HepG2 (cell line): ENCODE data around the gene CES3. TPM values are rescaled to one million over a fixed set of nuclear protein-coding genes. Genes with fewer than 3 reads are reported as not detected.

Experiments
- BHLHE40 ChIP-seq: IDR thresholded peaks from 2 replicates; pipeline ENCODE4 v1.6.1; 2011; ENCODE audit warnings: low read length, improper control_type of control experiment
- HHEX ChIP-seq: IDR thresholded peaks from 2 replicates; pipeline ENCODE4 v1.6.1; 2016; ENCODE audit warnings: control low read depth
- ONECUT2 ChIP-seq: sonication (generic); formaldehyde crosslinking; IDR thresholded peaks from 2 replicates; pipeline ENCODE4 v1.4.0; 2020; ENCODE audit warnings: missing genetic modification reagents
- PAWR ChIP-seq: sonication (generic); formaldehyde crosslinking; IDR thresholded peaks from 2 replicates; pipeline ENCODE4 v1.4.0; 2020; ENCODE audit warnings: missing genetic modification reagents, mild to moderate bottlenecking, borderline replicate concordance
- RFX5 ChIP-seq: IDR thresholded peaks from 2 replicates; pipeline ENCODE4 v1.6.1; 2011; ENCODE audit warnings: low read depth, low read length, improper control_type of control experiment
- RXRB ChIP-seq: IDR thresholded peaks from 2 replicates; pipeline ENCODE4 v1.6.1; 2016; ENCODE audit warnings: borderline replicate concordance, missing genetic modification reagents, missing compliant biosample characterization
- ZBTB40 ChIP-seq, 2 experiments: fragments of 450-650 bp in 1 of 2; sonication (generic) in 1 of 2; formaldehyde crosslinking in 1 of 2; IDR thresholded peaks; 2 replicates each; pipeline versions ENCODE4 v1.6.1 to v1.8.0; 2016 to 2022; ENCODE audit warnings: antibody characterized with exemption in 1 of 2, mild to moderate bottlenecking in 1 of 2, missing genetic modification reagents in 1 of 2
- ZNF256 ChIP-seq: sonication (generic); formaldehyde crosslinking; conservative IDR thresholded peaks from 2 replicates; pipeline ENCODE4 v1.4.0; 2020; ENCODE audit warnings: missing genetic modification reagents
- ZNF770 ChIP-seq: sonication (generic); formaldehyde crosslinking; IDR thresholded peaks from 2 replicates; pipeline ENCODE4 v1.5.0; 2020; ENCODE audit warnings: mild to moderate bottlenecking, missing genetic modification reagents
- polyA plus RNA-seq, 8 experiments: library from polyadenylated mRNA; depleted of rRNA in 3 of 8; stranded (reverse) in 7 of 8; unstranded in 1 of 8; fragments of >200 nt; fragmentation: Illumina TruSeq in 4 of 8; extraction: Trizol in 4 of 8; gene quantifications; 2 replicates each; pipeline versions ENCODE4 v1.2.1 to v1.2.3, GENCODE V29; 2011 to 2016; ENCODE audit warnings: low read depth in 4 of 8, missing spikeins in 1 of 8, mixed read lengths in 1 of 8; ENCODE audit not compliant: insufficient read depth in 1 of 8
- total RNA-seq, 5 experiments: library from RNA; depleted of rRNA; stranded (reverse); fragments of >200 nt; fragmentation: Illumina TruSeq; extraction: Trizol; gene quantifications; 2 replicates each; pipeline ENCODE4 v1.2.3, GENCODE V29; 2016; ENCODE audit warnings: low read depth in 1 of 5
- TF ChIP-seq, protein P1 (sequence below): IDR thresholded peaks from 2 replicates; pipeline ENCODE4 v1.4.0; 2020; ENCODE audit warnings: mild to moderate bottlenecking, missing genetic modification reagents
- TF ChIP-seq, protein P2 (sequence below), 2 experiments: sonication (generic) in 1 of 2; formaldehyde crosslinking in 1 of 2; IDR thresholded peaks; 2 replicates each; pipeline versions ENCODE4 v1.4.0 to v1.6.1; 2018 to 2020; ENCODE audit warnings: missing genetic modification reagents in 2 of 2, borderline replicate concordance in 1 of 2, low read depth in 1 of 2, mild to moderate bottlenecking in 1 of 2, missing biosample characterization in 1 of 2

The CES3 gene
- total and polyA plus RNA-seq, 2 of the 13 experiments (the other 11 are each of a cell fraction or from before 2014, with no cell fraction given) = 6.6 to 17.4 TPM

DNA sequence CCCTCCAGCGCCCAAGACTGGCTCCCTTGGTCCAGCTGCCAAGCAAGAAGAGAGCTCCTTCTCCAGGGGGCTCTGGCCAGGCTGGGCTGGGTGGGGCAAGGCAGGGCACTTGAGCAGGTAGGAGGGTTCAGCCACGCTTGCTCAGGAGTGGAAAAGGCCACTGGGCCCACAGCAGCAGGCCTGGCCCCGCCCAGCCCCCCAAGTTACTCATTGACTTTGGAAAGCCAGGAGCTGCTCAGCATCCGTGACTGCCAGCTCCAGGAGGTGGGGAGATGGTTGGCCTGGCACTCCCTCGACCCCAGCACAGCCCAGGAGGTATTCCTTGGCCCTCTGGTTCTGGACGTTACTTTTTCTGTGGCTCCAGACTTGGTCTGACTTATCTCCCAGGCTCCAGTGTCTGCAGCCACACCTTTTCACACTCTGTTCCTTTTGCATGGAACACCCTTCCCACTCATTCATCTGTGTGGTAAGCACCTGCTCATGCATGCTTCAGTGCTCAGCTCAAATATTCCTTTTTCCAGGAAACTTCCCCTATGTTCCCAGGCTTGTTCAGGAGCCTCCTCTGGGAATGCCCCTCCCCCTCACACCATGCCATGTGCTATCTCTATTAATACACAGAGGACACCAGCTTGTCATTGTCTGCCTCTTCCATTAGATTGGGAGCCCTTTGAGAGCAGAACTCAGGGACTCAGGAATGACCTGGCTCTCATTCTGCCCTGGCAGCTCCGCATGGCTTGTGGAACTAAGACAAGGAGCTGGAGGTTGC is 42.1 kb upstream of the CES3 start, which contains the start of gene CDH16 (continued):
- TF ChIP-seq ZNF770 (CRISPR knock-in tag) = no peak
- TF ChIP-seq RXRB (CRISPR knock-in tag) = no peak
- TF ChIP-seq ZNF256 (CRISPR knock-in tag) = no peak
- no peak for TF ChIP-seq PAWR (CRISPR knock-in tag)
- no peak for TF ChIP-seq RFX5
- no peak for TF ChIP-seq BHLHE40
- TF ChIP-seq ONECUT2 = no peak
- TF ChIP-seq, protein P1, sequence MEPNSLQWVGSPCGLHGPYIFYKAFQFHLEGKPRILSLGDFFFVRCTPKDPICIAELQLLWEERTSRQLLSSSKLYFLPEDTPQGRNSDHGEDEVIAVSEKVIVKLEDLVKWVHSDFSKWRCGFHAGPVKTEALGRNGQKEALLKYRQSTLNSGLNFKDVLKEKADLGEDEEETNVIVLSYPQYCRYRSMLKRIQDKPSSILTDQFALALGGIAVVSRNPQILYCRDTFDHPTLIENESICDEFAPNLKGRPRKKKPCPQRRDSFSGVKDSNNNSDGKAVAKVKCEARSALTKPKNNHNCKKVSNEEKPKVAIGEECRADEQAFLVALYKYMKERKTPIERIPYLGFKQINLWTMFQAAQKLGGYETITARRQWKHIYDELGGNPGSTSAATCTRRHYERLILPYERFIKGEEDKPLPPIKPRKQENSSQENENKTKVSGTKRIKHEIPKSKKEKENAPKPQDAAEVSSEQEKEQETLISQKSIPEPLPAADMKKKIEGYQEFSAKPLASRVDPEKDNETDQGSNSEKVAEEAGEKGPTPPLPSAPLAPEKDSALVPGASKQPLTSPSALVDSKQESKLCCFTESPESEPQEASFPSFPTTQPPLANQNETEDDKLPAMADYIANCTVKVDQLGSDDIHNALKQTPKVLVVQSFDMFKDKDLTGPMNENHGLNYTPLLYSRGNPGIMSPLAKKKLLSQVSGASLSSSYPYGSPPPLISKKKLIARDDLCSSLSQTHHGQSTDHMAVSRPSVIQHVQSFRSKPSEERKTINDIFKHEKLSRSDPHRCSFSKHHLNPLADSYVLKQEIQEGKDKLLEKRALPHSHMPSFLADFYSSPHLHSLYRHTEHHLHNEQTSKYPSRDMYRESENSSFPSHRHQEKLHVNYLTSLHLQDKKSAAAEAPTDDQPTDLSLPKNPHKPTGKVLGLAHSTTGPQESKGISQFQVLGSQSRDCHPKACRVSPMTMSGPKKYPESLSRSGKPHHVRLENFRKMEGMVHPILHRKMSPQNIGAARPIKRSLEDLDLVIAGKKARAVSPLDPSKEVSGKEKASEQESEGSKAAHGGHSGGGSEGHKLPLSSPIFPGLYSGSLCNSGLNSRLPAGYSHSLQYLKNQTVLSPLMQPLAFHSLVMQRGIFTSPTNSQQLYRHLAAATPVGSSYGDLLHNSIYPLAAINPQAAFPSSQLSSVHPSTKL (CRISPR knock-in tag) = 0 out of 2 replicates have a peak, but pooled peaks have one; percentile 7
- no peak for TF ChIP-seq ZBTB40 (IDR thresholded peaks at IDR 0.05)
- TF ChIP-seq ZBTB40 (CRISPR knock-in tag; IDR thresholded peaks at IDR 0.05) = no peak
- no peak for TF ChIP-seq HHEX (CRISPR knock-in tag)
- TF ChIP-seq, protein P2, sequence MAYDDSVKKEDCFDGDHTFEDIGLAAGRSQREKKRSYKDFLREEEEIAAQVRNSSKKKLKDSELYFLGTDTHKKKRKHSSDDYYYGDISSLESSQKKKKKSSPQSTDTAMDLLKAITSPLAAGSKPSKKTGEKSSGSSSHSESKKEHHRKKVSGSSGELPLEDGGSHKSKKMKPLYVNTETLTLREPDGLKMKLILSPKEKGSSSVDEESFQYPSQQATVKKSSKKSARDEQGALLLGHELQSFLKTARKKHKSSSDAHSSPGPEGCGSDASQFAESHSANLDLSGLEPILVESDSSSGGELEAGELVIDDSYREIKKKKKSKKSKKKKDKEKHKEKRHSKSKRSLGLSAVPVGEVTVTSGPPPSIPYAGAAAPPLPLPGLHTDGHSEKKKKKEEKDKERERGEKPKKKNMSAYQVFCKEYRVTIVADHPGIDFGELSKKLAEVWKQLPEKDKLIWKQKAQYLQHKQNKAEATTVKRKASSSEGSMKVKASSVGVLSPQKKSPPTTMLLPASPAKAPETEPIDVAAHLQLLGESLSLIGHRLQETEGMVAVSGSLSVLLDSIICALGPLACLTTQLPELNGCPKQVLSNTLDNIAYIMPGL (CRISPR knock-in tag; IDR thresholded peaks at IDR 0.05; ENCODE audit: borderline replicate concordance in 1 of 2, low read depth in 1 of 2) = no peak
